Heart left ventricle (tissue), 13 donors: ENCODE results near the gene BABAM1.

ENCODE experiments used
- POLR2A ChIP-seq, 2 donors: fragments of 450-650 bp; IDR thresholded peaks; one replicate each; pipeline ENCODE4 v1.6.1; 2017; ENCODE audit warnings: antibody characterized with exemption in 2 of 2, mild to moderate bottlenecking in 2 of 2, moderate library complexity in 2 of 2
- TF ChIP-seq, protein P1 (sequence below), 12 donors: fragments of 200-600 bp; sonication (generic) in 4 of 12; IDR thresholded peaks; one replicate each; pipeline versions ENCODE4 v1.5.0 to v1.8.0; 2018 to 2022; ENCODE audit warnings: antibody characterized with exemption in 12 of 12, mild to moderate bottlenecking in 5 of 12
- donor health status: ischemic (EF 13 %, LVEDD 7.1; RV severe dilation, severe dysfunction).
- donor health status: DM: no; HTN: yes; CAD: no.
- donor health status: DM: no; HTN: no; CAD: no.
- donor health status: ischemic (EF 25% LVEDD 6.9; RV normal size, moderate dysfunction).
- donor health status: ischemic (EF 25% LVEDD 5.7; RV mildly dilated, moderate dysfunction).
- donor health status: ischemic (EF 35%, LVEDD 5.7; RV mildly dilated, moderate dysfunction).
- donor health status: nonischemic (EF 11% LVEDD 7.7; RV severe dilation, severe dysfunction).
- donor health status: DM: yes; HTN: yes; CAD: no.
- donor health status: PGD.
- donor health status: ischemic (EF 29% LVEDD 5.4; RV normal size, mild dysfunction).
- donor health status: nonischemic (EF 23%, LVEDD 6.1; RV moderate dilation, normal function).

GRCh38 chr19:17281391-17282304 lies 14.4 kb downstream of the BABAM1 start, which contains the start of gene ANKLE1:
- TF ChIP-seq, protein P1, sequence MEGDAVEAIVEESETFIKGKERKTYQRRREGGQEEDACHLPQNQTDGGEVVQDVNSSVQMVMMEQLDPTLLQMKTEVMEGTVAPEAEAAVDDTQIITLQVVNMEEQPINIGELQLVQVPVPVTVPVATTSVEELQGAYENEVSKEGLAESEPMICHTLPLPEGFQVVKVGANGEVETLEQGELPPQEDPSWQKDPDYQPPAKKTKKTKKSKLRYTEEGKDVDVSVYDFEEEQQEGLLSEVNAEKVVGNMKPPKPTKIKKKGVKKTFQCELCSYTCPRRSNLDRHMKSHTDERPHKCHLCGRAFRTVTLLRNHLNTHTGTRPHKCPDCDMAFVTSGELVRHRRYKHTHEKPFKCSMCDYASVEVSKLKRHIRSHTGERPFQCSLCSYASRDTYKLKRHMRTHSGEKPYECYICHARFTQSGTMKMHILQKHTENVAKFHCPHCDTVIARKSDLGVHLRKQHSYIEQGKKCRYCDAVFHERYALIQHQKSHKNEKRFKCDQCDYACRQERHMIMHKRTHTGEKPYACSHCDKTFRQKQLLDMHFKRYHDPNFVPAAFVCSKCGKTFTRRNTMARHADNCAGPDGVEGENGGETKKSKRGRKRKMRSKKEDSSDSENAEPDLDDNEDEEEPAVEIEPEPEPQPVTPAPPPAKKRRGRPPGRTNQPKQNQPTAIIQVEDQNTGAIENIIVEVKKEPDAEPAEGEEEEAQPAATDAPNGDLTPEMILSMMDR (IDR thresholded peaks at IDR 0.05): no peak
- no peak for TF ChIP-seq POLR2A (IDR thresholded peaks at IDR 0.05)
